Endothelial cell of umbilical vein (primary cell): ENCODE data around the gene PGBD5. TPM values are rescaled to one million over a fixed set of nuclear protein-coding genes. Genes with fewer than 3 reads are reported as not detected.
A peak's percentile ranks its signal among the peaks of the same experiment; 100 is the strongest.

Source experiments
- BruUV-seq: library from RNA; stranded (reverse); fragments of 400-500 nt; replicated peaks from 2 replicates; lab custom pipeline; 2021; lab: Mats Ljungman, UMichigan
- CTCF ChIA-PET: fragments of 300-600, 350-600 bp; sonication (Branson Sonifier 250); formaldehyde crosslinking; loops from one replicate; lab custom pipeline; 2021; ENCODE audit warnings: antibody characterized with exemption, inconsistent platforms; lab: Charles Lee
- POLR2A ChIA-PET: fragments of 300-600, 350-600 bp; sonication (Branson Sonifier 250); formaldehyde crosslinking; loops from one replicate; lab custom pipeline; 2021; ENCODE audit warnings: antibody characterized with exemption, inconsistent platforms; lab: Charles Lee
- DNase-seq: peaks from one replicate; pipeline ENCODE4 v3.0.0-alpha.2; 2011; ENCODE audit warnings: low read depth, low spot score
- FAIRE-seq: peaks from 2 replicates; lab custom pipeline; 2011; peaks lifted over from hg19 to GRCh38; lab: Jason Lieb, UNC
- H2AFZ ChIP-seq: 2 replicates; pipeline ENCODE4 v1.6.0; 2012; ENCODE audit warnings: low read depth, low read length, control low read depth, inconsistent platforms
- H3K27ac ChIP-seq: 2 replicates; pipeline ENCODE4 v1.5.1; 2011; ENCODE audit warnings: low read depth, mild to moderate bottlenecking, control low read depth, low read length, moderate library complexity; ENCODE audit not compliant: insufficient read depth
- H3K27me3 ChIP-seq, 2 experiments: 2 replicates each; pipeline versions ENCODE4 v1.6.0 to v1.6.1; 2011; ENCODE audit warnings: low read length in 2 of 2, mixed read lengths in 1 of 2; ENCODE audit not compliant: control insufficient read depth in 2 of 2, insufficient read depth in 2 of 2
- H3K36me3 ChIP-seq, 2 experiments: 2 replicates in 1 of 2; 3 replicates in 1 of 2; pipeline ENCODE4 v1.5.1; 2011; ENCODE audit warnings: low read length in 2 of 2, mild to moderate bottlenecking in 1 of 2, moderate library complexity in 1 of 2; ENCODE audit not compliant: control insufficient read depth in 2 of 2, insufficient read depth in 2 of 2; ENCODE audit errors: extremely low read depth in 1 of 2
- H3K4me1 ChIP-seq: 3 replicates; pipeline ENCODE4 v1.5.1; 2011; ENCODE audit warnings: mild to moderate bottlenecking, low read length; ENCODE audit not compliant: control insufficient read depth, insufficient read depth; ENCODE audit errors: extremely low read depth
- H3K4me2 ChIP-seq: 2 replicates; pipeline ENCODE4 v1.6.1; 2011; ENCODE audit warnings: low read length, control low read depth, mixed read lengths; ENCODE audit not compliant: insufficient read depth
- H3K4me3 ChIP-seq, 3 experiments: fragments of 200-600 bp in 1 of 3; sonication (generic), shearing (Covaris generic) in 1 of 3; replicated peaks in 1 of 3; 2 replicates each; pipeline ENCODE4 v1.5.1; 2011 to 2016; ENCODE audit warnings: control low read depth in 3 of 3, low read length in 3 of 3, mild to moderate bottlenecking in 2 of 3, inconsistent platforms in 1 of 3, low read depth in 1 of 3, moderate library complexity in 1 of 3; ENCODE audit not compliant: insufficient read depth in 1 of 3
- H3K79me2 ChIP-seq: 2 replicates; pipeline ENCODE4 v1.6.0; 2012; ENCODE audit warnings: low read length, inconsistent platforms; ENCODE audit not compliant: control insufficient read depth, insufficient read depth
- H3K9ac ChIP-seq: replicated peaks from 2 replicates; pipeline ENCODE3; 2011; ENCODE audit warnings: low read length, control low read depth; ENCODE audit not compliant: insufficient read depth; ENCODE audit errors: extremely low read depth
- H3K9me1 ChIP-seq: replicated peaks from 3 replicates; pipeline ENCODE4 v1.6.0; 2011; ENCODE audit warnings: mild to moderate bottlenecking, low read length; ENCODE audit not compliant: control insufficient read depth, insufficient read depth; ENCODE audit errors: extremely low read depth
- H3K9me3 ChIP-seq: replicated peaks from 2 replicates; pipeline ENCODE4 v1.5.1; 2012; ENCODE audit warnings: low read length, inconsistent platforms; ENCODE audit not compliant: control insufficient read depth, insufficient read depth
- H4K20me1 ChIP-seq: replicated peaks from 2 replicates; pipeline ENCODE3; 2011; ENCODE audit warnings: mild to moderate bottlenecking, low read length; ENCODE audit not compliant: control insufficient read depth, insufficient read depth; ENCODE audit errors: extremely low read depth
- EZH2 ChIP-seq: IDR thresholded peaks from 2 replicates; pipeline ENCODE4 v1.6.1; 2012; ENCODE audit warnings: borderline replicate concordance, low read depth, mild to moderate bottlenecking, moderate library complexity, low read length, inconsistent platforms; ENCODE audit not compliant: severe bottlenecking
- FOS ChIP-seq: IDR thresholded peaks from 2 replicates; pipeline ENCODE4 v1.6.1; 2011; ENCODE audit warnings: mild to moderate bottlenecking, low read length, moderate library complexity, borderline replicate concordance; ENCODE audit not compliant: insufficient read depth
- GATA2 ChIP-seq: IDR thresholded peaks from 2 replicates; pipeline ENCODE4 v1.7.0; 2011; ENCODE audit warnings: low read depth, mild to moderate bottlenecking, moderate library complexity, mixed read lengths, low read length; ENCODE audit not compliant: insufficient read length, insufficient read depth
- JUN ChIP-seq: IDR thresholded peaks from 2 replicates; pipeline ENCODE4 v1.6.1; 2011; ENCODE audit warnings: borderline replicate concordance, low read depth; ENCODE audit not compliant: insufficient read length, insufficient read depth
- MYC ChIP-seq: IDR thresholded peaks from one replicate; pipeline ENCODE4 v1.6.1; 2011; ENCODE audit warnings: mild to moderate bottlenecking, low read depth, low read length
- POLR2A ChIP-seq: IDR thresholded peaks from 2 replicates; pipeline ENCODE4 v1.6.1; 2012; ENCODE audit warnings: low read depth, mild to moderate bottlenecking, control low read depth, low read length
- dilution Hi-C: fragments of 300-500 bp; cut with MboI; formaldehyde crosslinking; loops from one replicate; pipeline ENCODE4 v1.15.0; 2019; ENCODE audit warnings: low sequenced_read_pairs; ENCODE audit not compliant: extremely low pct_ligation_motif_present
- intact Hi-C: fragments of 100-400 bp; cut with micrococcal nuclease; formaldehyde crosslinking; loops from one replicate; pipeline ENCODE4 v1.10.0; 2022
- polyA plus RNA-seq, 4 experiments: library from polyadenylated mRNA; depleted of rRNA in 3 of 4; stranded (reverse) in 3 of 4; unstranded in 1 of 4; fragments of >200 nt; gene quantifications; 2 replicates each; pipeline versions ENCODE4 v1.2.1 to v1.2.3, GENCODE V29; 2011 to 2012; ENCODE audit warnings: missing spikeins in 1 of 4
- total RNA-seq: library from RNA; stranded (reverse); gene quantifications from 2 replicates; pipeline ENCODE4 v1.2.3, GENCODE V29; 2021
- TF ChIP-seq, protein P1 (sequence below): IDR thresholded peaks from 2 replicates; pipeline ENCODE4 v1.6.1; 2011; ENCODE audit not compliant: insufficient read depth, insufficient read length
- TF ChIP-seq, protein P2 (sequence below), 2 donors: IDR thresholded peaks; 1 replicate in 1 of 2; 2 replicates in 1 of 2; pipeline ENCODE4 v1.5.1; 2011; ENCODE audit warnings: low read length in 2 of 2, mild to moderate bottlenecking in 2 of 2, moderate library complexity in 2 of 2, control low read depth in 1 of 2, inconsistent platforms in 1 of 2, low read depth in 1 of 2; ENCODE audit not compliant: insufficient read depth in 1 of 2; ENCODE audit errors: extremely low read depth in 1 of 2

The PGBD5 gene
- total and polyA plus RNA-seq, 2 donors (not counting 3 experiments of a cell fraction or from before 2014, with no cell fraction given), result 0.03 TPM; not detected in 1

DNA sequence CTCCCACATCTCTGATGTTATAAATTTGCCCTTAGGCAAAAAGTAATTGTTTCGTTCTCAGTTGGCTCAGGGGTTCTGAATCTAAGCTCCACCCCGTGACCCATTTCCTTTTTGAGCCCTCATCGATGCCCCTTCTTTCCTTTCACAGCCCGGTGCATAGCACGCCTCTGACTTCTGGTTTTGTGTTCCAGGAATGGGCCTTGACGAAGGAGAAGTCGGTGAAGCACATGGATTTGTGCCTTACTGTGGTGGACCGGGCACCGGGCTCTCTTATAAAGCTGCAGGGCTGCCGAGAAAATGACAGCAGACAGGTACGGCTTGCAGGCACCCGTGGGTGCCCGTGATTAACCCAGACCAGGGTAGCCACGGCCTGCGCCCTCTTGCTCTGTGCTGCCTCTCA, 151.9 kb downstream of the PGBD5 start:
- Histone ChIP-seq H3K9me3 (no peaks in the 10 kb centered on the region), H3K36me3 (no peaks in the 10 kb centered on the region), H3K9ac (no peak overlapping the region), H4K20me1 (no peaks in the 10 kb centered on the region), H3K27ac (no peak overlapping the region), H3K4me3 (no peak overlapping the region), H3K9me1 (no peaks in the 10 kb centered on the region), H3K79me2 (no peaks in the 10 kb centered on the region), H3K4me2 (peak overlapping the region; percentile 22), H2AFZ (no peak overlapping the region), H3K4me1 (peaks cover 25% of the 10 kb centered on the region), H3K27me3 (no peaks in the 10 kb centered on the region)
- intact Hi-C loops (no loop called here), dilution Hi-C loops (no loop called here)
- peak; percentile 15 for TF ChIP-seq GATA2
- TF ChIP-seq, protein P1, sequence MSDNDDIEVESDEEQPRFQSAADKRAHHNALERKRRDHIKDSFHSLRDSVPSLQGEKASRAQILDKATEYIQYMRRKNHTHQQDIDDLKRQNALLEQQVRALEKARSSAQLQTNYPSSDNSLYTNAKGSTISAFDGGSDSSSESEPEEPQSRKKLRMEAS, result no peak
- no TSS peak for BruUV-seq
- peak; percentile 70 for FAIRE-seq
- peak; percentile 69 for DNase-seq
- POLR2A ChIA-PET, result no interaction called here
- CTCF ChIA-PET, result interaction anchor here (0.6 to 1.4 kb wide), 5 partner anchors 8 to 60 kb away, joined by 3 to 4 read pairs (median 3); no protein-coding TSS in a partner anchor

DNA sequence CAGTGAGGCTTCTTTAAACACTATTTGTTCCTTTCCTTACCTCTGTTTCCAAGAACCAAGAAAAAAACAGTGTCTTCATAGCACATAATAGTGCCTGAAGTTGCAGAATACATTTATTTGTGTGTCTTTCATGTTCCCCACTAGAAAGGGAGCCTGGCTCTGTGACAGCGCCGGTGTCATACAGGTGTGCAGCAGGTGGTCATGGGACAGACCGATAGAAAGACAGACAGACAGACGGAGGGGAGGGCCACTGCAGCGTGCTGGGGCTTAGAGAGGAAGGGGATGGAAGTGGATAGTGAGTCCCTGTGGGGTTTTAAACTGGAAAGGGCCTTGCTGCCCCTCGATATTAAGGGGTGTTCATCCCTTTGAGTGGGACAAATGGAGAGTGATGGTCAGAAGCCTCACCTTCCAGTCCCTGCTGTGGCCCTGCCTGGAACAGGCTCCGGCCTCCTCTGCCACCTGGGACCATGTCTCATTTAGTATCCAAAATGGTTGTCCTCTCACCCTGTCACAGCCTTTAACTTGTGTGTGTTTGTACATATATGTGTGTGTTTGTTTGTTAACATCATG, 152.9 kb downstream of the PGBD5 start:
- dilution Hi-C loops (no loop called here), intact Hi-C loops (no loop called here)
- Histone ChIP-seq H3K27me3 (no peaks in the 10 kb centered on the region), H4K20me1 (no peaks in the 10 kb centered on the region), H2AFZ (no peak overlapping the region), H3K9me1 (no peaks in the 10 kb centered on the region), H3K9me3 (no peaks in the 10 kb centered on the region), H3K36me3 (no peaks in the 10 kb centered on the region), H3K4me1 (peaks cover 25% of the 10 kb centered on the region), H3K4me2 (no peak overlapping the region), H3K4me3 (no peak overlapping the region), H3K79me2 (no peaks in the 10 kb centered on the region), H3K27ac (no peak overlapping the region), H3K9ac (no peak overlapping the region)
- ChIA-PET POLR2A (no interaction called here), CTCF (interaction anchor here (0.9 kb wide), 1 partner anchor 15 kb away, joined by 3 read pairs; no protein-coding TSS in a partner anchor)
- no peak for FAIRE-seq
- TF ChIP-seq MYC (no peak), FOS (no peak), POLR2A (no peak), JUN (no peak), EZH2 (no peak), GATA2 (no peak)
- TF ChIP-seq, protein P2, sequence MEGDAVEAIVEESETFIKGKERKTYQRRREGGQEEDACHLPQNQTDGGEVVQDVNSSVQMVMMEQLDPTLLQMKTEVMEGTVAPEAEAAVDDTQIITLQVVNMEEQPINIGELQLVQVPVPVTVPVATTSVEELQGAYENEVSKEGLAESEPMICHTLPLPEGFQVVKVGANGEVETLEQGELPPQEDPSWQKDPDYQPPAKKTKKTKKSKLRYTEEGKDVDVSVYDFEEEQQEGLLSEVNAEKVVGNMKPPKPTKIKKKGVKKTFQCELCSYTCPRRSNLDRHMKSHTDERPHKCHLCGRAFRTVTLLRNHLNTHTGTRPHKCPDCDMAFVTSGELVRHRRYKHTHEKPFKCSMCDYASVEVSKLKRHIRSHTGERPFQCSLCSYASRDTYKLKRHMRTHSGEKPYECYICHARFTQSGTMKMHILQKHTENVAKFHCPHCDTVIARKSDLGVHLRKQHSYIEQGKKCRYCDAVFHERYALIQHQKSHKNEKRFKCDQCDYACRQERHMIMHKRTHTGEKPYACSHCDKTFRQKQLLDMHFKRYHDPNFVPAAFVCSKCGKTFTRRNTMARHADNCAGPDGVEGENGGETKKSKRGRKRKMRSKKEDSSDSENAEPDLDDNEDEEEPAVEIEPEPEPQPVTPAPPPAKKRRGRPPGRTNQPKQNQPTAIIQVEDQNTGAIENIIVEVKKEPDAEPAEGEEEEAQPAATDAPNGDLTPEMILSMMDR (IDR thresholded peaks at IDR 0.05; ENCODE audit: extremely low read depth in 1 of 2, insufficient read depth in 1 of 2, low read depth in 1 of 2, low read length in 2 of 2), result no peak
- TF ChIP-seq, protein P1, result no peak
- DNase-seq, result no peak
- no TSS peak for BruUV-seq
